Neural cell (in vitro differentiated cells): ENCODE measurements around the gene DGKZ.

Experiments used
- EP300 ChIP-seq: fragments of 450-650 bp; conservative IDR thresholded peaks from 2 replicates; pipeline ENCODE4 v1.6.1; 2014; ENCODE audit warnings: antibody characterized with exemption, mild to moderate bottlenecking, moderate library complexity; ENCODE audit not compliant: poor library complexity, severe bottlenecking
- EZH2 ChIP-seq: fragments of 200-600, 300-800 bp; shearing (Covaris generic), sonication (generic); IDR thresholded peaks from 2 replicates; pipeline ENCODE4 v1.6.1; 2014; ENCODE audit warnings: antibody characterized with exemption, low read length, borderline replicate concordance, mild to moderate bottlenecking; ENCODE audit not compliant: insufficient read depth, poor library complexity, severe bottlenecking
- MXI1 ChIP-seq: fragments of 450-650 bp; conservative IDR thresholded peaks from 2 replicates; pipeline ENCODE4 v1.6.1; 2014; ENCODE audit warnings: antibody characterized with exemption, mild to moderate bottlenecking; ENCODE audit not compliant: poor library complexity, severe bottlenecking
- POLR2AphosphoS5 ChIP-seq: IDR thresholded peaks from 2 replicates; pipeline ENCODE4 v1.6.1; 2012
- RAD21 ChIP-seq: fragments of 450-650 bp; conservative IDR thresholded peaks from 2 replicates; pipeline ENCODE4 v1.6.1; 2014; ENCODE audit warnings: antibody characterized with exemption, mild to moderate bottlenecking, moderate library complexity
- REST ChIP-seq: IDR thresholded peaks from 2 replicates; pipeline ENCODE4 v1.6.1; 2012; ENCODE audit warnings: borderline replicate concordance
- SMC3 ChIP-seq: fragments of 450-650 bp; conservative IDR thresholded peaks from 2 replicates; pipeline ENCODE4 v1.6.1; 2014; ENCODE audit warnings: antibody characterized with exemption, mild to moderate bottlenecking, moderate library complexity; ENCODE audit not compliant: poor library complexity
- TAF1 ChIP-seq: IDR thresholded peaks from 2 replicates; pipeline ENCODE4 v1.6.1; 2012; ENCODE audit warnings: low read depth
- TF ChIP-seq, protein P1 (sequence below): fragments of 450-650 bp; IDR thresholded peaks from 2 replicates; pipeline ENCODE4 v1.5.1; 2014; ENCODE audit warnings: antibody characterized with exemption, mild to moderate bottlenecking, moderate library complexity; ENCODE audit not compliant: poor library complexity, severe bottlenecking

- TF ChIP-seq EZH2 (no peak), EP300 (no peak), REST (no peak), SMC3 (no peak), POLR2AphosphoS5 (no peak), TAF1 (no peak), RAD21 (no peak), MXI1 (no peak)
- TF ChIP-seq, protein P1, sequence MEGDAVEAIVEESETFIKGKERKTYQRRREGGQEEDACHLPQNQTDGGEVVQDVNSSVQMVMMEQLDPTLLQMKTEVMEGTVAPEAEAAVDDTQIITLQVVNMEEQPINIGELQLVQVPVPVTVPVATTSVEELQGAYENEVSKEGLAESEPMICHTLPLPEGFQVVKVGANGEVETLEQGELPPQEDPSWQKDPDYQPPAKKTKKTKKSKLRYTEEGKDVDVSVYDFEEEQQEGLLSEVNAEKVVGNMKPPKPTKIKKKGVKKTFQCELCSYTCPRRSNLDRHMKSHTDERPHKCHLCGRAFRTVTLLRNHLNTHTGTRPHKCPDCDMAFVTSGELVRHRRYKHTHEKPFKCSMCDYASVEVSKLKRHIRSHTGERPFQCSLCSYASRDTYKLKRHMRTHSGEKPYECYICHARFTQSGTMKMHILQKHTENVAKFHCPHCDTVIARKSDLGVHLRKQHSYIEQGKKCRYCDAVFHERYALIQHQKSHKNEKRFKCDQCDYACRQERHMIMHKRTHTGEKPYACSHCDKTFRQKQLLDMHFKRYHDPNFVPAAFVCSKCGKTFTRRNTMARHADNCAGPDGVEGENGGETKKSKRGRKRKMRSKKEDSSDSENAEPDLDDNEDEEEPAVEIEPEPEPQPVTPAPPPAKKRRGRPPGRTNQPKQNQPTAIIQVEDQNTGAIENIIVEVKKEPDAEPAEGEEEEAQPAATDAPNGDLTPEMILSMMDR = no peak
Observed at GRCh38 chr11:46330563-46331281, 16.5 kb upstream of the DGKZ start.
